OCI-M1 (cell line): Measurements from ENCODE around the gene TBC1D19.
"Not testable (repeated sequence)": the region's sequence is repeated elsewhere in the genome, so short reads cannot be mapped to it uniquely, and the experiment has no call there.

Experiments
- DNase-seq: peaks from one replicate; lab custom pipeline; 2025; lab: John Stamatoyannopoulos, UW

The TBC1D19 gene

DNA sequence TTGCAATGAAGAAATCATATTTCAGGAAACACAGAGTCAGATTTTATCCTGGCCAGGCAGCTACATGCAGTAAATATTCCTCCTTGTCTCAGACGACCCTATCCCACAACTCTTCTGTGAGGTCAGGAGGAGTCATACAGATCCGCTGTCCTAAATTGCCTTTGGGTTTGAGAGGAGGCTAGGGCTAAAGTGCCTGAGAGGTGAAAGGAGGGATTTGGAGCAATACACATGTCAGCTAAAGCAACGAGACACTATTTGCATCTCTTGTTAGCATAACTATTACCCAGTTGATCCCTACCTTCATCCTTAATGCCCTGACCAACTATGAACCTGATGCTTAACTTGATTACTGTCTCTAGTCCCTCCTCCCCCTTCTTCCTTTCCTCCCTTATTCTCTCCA lies 98.6 kb downstream of the TBC1D19 start:
- no peak for DNase-seq

DNA sequence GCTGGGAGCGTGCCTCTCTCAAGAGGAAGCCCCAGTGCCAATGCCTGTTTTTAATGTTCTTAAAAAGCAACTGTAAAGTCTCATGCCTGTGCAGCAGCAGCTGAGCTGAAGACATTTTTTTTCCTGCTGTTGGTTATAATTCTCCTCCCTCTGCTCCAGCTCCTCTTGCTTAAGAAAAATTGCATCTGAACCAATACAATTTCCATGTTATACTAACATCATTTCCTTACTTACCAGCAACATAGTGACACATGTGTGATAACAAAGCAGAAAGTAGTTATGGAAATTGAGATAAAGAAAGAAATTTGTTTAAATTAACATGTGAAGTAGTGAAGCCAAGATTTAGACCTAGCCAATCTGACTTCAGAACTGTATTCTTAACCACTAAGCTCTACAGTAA lies 101.4 kb downstream of the TBC1D19 start:
- no peak for DNase-seq

DNA sequence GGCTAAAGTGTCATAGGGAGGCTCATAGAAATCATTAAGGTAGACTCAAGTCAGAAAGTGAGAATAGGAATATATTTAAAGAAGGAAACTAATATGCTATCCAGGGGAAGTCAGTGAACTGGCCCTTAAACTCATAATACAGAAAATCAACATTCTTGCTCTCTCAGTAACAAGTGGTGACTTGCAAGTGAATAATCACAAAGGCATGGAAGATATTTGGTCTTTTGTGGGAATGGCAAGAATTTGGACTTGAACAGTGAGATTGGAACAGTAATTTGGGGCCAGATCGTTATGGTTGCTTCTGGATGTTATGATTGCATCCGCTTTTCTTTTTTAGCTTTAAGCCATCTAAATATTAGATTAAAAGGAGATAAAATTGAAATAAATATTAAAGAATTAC lies 103.8 kb downstream of the TBC1D19 start:
- no peak for DNase-seq

DNA sequence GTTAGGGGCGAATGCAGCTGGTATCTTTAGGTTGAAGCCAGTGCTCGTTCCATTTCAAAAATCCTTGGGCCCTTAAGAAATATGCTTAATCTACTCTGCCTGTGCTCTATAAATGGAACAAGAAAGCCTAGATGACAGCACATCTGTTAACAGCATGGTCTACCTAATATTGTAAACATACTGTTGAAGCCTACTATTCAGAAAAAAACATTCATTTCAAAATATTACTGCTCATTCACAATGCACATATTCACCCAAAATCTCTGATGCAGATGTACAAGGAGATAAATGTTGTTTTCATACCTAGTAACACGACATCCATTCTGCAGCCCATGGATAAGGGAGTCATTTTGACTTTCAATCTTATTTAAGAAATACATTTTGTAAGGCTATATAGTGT lies 106.6 kb downstream of the TBC1D19 start:
- DNase-seq = no peak

DNA sequence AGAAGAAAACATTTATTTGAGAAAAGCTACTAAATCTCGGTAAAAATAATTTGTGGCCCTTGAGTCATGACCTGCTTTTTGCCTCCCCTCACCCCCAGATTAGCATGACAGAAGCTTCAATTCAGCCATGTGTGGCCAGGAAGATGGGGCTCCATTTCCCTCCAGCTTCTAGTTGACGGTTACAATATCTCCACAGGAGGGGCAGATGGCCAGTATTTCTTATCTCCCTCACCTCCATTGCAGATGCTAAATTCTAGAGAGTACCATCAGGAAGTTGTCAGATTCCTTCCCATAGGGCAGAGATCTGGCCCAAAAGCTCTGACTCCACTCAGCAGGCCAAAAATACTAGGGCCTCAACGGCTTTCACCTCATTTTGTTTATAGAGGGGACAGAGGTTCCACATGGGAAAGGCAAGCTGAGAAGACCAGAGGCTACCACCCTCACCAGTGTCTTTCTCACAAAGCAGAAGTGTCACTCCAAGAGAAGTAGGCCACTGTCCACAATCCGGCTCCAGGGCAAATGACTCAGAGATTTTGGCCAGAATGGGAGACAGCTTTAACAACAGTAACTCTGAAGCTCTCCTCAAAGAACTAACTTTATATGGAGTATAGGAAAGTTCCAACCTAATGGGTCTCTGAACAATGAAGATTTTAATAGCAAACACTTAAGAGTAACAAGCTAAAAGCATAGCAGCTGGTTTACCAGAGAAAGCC lies 108.3 kb downstream of the TBC1D19 start:
- DNase-seq = peak; percentile 73

DNA sequence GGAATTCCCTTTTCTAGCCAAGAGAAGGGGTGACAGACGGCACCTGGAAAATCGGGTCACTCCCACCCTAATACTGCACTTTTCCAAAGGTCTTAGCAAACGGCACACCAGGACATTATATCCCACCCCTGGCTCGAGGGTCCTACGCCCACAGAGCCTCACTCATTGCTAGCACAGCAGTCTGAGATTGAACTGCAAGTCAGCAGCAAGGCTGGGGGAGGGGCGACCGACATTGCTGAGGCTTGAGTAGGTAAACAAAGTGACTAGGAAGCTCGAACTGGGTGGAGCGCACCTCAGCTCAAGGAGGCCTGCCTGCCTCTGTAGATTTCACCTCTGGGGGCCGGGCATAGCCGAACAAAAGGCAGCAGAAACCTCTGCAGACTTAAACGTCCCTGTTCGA lies 110.2 kb downstream of the TBC1D19 start:
- not testable (repeated sequence) for DNase-seq

DNA sequence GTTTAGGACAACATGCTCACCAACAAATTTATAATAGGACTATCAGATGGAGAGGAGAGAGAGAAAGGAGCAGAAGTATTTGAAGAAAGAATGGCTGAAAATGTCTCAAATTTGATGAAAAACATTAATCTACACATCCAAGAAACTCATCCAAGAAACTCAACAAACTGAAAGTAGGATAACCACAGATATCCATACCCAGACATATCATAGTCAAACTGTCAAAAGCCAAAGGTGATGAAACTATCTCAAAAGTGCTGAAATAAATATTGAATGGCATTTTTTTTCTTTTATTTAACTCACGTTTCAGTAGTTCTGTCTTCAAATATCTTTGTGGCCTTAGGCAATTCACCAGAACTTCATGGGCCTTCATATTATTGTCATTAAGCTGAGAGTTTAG lies 116.2 kb downstream of the TBC1D19 start:
- peak; percentile 88 for DNase-seq

DNA sequence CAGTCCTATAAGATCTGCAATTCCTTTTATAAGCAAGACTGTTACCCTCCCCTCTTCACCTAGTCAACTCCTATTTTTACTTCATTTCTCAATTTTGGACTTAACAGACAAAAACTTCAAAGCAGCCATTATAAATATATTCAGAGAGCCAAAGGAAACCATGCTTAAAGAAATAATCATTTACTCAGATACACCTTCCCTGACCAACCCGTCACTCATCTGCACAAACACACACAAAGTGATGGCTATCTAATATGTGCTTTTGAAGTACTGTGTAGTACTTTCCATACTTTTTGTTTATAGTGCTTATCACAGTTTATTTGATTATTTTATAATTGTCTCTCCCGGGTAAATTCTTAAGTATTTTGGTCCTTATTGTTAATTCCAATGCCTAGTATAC lies 117.2 kb downstream of the TBC1D19 start:
- peak; percentile 63 for DNase-seq

DNA sequence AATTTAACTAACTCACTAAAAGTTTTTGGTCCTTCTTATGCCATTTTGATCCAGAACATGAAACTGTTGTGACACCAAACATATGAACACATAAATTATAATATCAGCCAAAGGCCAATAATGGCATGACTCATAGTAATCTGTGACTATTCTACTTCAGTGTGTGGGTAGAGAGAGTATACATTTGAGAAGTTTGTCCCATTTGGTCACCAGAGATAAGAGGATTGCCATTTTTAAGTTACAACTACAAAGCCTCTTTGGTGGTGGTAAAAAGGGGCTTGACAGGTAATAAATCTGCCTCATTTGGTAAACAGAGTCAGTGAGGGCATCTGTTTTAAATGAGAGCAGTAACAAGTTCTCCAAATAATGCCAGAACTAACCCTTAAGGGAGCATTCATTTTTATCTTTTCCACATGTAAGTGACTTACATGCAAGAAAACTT lies 117.9 kb downstream of the TBC1D19 start:
- DNase-seq = peak; percentile 91

DNA sequence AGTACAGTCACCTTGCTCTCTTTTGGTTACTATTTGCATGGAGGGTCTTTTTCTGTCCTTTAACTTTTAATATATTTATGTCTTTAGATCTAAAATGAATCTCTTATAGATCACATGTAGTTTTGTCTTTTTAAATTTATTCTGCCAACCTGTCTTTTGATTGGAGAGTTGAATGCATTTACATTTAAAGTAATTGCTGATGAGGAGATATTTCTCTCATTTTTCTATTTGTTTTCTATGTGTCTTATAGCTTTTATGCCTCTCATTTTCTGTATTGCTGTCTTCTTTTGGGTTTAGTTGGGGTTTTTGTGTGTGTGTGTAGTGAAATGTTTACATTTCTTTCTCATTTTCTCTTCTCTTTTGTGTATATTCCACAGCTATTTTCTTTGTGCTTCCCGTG lies 123.5 kb downstream of the TBC1D19 start:
- no peak for DNase-seq

DNA sequence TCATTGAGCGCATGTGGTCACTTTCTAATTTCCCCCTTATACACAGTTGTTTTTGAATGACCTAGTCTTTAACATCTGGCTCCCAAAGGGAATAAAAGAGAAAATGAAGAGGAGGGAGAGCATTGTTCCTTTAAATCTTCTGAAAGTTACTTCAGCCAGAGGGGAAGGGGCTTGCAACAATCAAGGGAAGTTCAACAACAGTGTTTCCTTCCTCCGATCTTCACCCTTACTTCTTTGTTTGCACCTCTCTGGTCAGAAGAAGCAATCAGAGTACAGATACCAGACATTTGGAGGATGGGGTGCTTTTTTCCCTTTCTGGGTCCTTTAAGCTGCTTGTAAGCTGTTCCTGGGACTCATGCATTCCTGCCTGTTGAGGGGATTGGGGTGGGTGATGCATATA lies 125.4 kb downstream of the TBC1D19 start:
- DNase-seq = no peak

DNA sequence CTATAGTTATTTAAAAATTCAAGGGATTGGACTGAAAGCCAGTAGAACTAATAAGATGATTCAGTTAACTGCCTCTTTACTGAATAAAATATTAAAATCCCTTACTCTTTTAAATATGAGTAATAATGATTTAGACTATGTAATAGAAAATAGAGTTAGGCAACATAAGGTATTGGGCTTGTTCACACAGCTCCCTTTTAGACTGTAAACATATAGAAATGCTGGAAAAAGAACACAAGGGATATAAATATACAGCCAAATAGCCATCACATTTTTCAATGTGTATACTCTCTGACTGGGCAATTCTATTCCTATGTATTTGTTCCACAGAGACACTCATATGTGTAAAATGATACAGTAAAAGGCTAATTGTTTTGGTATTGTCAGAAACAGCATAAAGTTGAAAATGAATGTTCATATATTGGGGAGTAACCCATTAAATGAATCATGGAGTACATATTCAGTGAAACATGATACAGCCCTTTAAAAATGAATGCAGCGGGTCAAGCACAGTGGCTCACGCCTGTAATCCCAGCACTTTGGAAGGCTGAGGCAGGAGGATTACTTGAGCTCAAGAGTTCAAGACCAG lies 129.8 kb downstream of the TBC1D19 start:
- no peak for DNase-seq

DNA sequence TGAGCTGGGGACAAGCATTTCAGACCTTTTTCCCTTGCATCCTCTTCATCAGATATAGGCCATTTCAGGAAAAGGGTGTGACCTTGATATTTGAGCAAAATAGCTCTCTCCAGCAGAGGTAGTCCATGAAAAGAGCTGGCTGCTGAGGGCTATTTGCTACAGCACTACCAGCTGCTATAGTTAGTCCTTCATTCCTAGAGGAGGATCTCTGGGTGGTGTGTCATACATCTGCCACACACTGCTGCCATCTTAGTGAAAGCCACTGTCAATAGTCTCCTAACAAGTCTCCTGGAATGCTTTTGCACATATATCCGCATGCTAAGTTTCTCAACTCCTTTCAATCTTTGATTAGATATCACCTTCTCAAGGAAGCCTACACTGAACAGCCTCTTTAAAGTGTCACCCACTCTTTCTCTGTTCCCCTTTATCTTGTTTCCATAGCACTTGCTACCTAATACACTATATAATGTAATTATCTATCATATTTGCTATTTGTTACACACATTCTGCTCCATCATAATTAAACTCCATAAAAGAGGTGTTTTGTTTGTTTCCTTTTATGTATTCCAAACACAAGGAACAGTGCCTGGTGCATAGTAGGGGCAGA lies 131.9 kb downstream of the TBC1D19 start:
- no peak for DNase-seq

DNA sequence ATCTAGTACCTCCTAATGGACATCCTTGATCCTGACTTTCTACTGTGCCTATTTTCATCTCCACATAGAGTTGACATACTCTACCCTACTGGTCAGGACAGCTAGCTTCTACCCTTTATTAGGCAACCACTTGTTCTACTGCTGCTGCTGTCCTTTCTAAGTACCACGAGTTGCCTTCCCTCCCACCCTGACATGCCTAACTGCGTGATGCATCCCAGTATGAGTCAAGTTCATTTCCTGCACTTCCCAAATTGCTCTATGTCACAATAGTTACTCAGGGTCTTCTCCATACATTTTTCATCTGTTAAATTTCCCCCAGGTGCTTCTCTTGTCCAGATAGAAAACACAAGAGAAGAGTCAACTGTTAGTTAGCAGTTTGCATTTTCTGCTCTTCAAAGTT lies 133.4 kb downstream of the TBC1D19 start:
- no peak for DNase-seq

DNA sequence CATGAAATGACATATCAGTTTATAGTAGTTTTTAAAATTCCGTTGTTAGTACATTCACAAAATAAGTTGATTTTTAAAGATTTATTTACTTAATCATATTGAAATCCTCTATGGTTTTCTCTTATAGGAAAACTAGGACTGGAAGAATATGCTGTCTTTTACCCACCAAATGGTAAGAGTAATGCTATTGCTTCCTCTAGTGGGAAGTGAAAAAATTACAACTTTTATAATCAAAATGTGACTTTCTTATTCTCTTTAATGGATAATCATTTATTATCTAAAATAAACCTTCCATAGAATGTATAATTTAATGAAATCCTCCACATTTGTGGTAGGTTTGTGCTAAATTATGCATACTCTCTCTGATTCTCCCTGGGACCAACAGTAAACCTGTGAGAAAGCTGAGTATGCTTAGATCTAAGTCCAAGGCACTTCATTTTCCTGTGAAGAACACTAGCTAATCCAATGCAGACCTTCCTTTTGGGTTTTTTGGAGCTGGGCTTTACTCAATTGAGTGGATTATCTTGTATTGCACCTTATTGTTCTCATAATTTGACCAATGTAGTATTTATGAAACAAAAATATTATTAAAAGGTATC lies 136.2 kb downstream of the TBC1D19 start:
- DNase-seq = peak; percentile 74

DNA sequence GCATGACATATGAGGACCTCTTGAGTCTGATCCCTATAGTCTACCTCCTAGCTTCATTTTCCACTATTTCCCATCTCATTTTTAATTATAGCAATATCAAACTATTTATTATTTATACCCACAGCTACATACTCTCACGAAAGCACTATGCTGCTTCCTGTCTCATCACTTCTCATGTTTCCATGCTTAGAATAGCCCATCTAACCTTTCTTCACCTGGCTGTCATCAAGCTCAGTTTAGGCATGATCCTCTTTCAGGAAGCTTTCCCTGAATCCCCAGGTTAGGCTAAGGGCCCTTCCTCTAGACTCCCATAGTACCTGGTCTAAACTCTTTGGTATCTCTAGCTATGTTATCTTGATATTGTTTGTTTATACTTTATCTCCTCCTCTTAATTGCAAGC lies 137.8 kb downstream of the TBC1D19 start:
- no peak for DNase-seq

DNA sequence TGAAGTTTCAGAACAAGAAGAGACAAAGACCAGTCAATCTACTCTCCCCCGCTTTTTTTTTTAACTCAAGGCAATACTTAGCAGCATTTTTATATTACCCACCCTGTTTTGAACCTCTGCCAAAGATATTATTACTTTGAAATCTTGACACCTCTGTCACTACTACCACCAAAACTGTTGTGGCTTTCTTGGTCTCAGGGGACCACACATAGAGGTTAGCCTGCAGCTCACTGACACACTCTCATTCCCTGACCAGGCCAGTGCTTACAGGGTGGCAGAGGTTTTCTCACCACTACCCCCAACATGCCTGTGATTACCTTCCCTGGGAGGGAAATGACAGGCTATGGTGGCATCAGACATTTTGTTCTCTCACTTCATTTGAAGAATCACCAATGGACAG lies 139.3 kb downstream of the TBC1D19 start:
- no peak for DNase-seq

DNA sequence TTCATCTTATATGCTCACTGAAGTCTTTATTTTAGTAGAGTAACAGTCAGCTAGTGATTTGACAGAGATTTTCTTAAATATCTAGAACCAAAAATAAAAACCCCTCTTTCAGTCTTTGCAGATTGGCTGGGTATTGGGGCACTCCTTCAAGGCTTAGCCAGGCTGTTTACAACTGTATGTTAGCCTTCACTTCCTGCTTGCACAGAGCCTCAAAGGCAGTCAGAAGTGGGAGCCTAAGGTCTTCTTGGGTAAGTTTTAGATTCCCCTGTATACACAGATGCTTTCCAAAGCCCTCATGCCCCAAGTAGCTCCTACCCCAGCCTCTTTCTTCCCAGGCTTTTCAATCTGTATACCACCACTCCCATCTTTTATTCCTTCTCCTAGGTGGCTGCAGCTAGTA lies 140.7 kb downstream of the TBC1D19 start:
- no peak for DNase-seq

DNA sequence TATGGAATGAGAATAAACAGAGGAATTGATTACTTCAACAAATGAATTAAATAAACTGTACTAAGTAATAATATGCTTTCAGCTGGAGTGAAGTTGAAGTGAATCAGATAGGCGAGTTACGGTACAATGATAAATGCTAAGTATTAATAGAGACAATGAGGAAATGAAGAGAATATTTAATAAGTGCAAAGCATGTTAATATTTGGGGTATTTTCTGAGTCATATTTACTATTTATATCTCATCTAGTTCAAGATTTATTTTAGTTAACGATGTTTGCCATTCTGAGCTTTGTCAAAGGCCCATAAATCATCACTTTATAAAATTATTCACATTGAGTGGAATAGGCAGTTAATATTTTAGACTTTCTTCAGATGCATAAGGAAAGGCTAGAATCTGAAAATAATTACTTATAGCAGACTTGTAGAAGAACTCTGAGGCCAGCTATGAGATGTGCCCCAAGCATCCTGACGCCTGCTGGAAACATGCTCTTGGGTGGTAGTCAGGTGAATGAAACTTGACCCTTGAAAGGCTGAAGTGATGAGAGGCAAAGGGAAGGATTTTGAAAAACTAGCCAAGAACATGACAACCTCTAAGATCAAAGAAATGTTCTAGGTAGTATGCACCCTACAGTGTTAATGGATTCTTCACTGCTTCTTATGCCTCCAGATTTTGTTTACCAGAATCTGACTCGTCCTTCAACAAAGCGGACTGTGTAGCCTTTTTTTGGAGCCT lies 142.9 kb downstream of the TBC1D19 start:
- DNase-seq = no peak

DNA sequence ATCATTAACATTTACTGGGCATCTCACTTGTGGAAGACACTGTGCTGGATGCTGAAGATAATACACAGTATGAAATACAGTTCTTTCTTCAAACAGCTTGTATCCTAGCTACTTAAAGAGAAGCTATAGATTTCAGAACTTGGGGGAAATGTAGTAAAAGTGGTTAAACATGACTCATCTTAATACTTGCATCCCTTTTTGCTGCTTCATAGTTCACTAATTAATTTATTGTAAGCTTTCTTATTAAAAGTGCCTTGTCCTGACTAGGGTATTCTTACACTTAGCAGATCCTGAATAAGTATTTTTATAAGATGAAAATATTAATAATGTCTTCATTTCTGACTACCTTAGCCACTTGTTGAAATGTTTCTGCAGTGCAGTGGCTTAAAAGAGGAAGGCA lies 144.0 kb downstream of the TBC1D19 start:
- DNase-seq = no peak

DNA sequence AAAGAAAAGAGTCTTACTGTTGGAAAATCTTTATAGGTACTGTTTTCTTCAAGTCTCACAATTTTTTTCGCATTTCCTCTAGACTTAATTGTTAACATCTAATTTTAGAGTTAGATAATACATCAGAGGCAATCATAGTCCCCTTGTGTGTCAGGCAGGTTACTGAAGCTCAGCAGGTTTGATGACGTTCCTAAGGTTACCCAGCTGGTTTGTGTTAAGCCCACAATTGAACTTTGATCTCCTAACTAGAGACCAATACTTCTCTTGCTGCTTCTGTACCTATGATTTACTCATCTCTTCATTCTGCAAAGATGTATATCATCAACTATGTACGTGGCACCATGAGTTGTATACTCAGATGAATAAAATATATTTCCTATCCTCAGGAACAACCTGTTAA lies 145.1 kb downstream of the TBC1D19 start:
- no peak for DNase-seq

DNA sequence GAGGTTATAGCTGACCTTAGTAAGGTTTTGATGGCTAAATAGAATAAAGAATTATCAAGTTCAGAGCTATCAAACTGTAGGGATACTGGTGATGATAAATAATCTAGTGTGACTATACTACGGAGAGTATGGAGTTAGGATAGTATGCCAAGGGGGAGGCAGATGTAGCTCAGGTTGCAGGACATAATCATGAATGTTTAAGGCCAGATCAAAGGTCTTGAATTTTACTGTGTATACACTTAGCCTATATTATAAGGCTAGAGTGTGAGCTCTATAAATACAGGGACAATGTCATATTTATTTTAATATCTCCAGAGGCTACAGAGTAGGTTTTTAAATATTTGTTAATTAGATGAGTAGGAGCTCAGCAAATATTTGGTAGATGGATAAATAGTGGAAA lies 145.7 kb downstream of the TBC1D19 start:
- DNase-seq = no peak
